Lower leg skin (tissue), 4 donors: ENCODE results near the gene SLC44A2. TPM values are rescaled to one million over a fixed set of nuclear protein-coding genes. Genes with fewer than 3 reads are reported as not detected.

ENCODE experiments used
- DNase-seq, 2 donors: peaks; one replicate each; pipeline ENCODE4 v3.0.0-alpha.2; 2019; ENCODE audit warnings: low spot score in 2 of 2
- H3K4me3 ChIP-seq: fragments of 200-600 bp; sonication (generic); 2 replicates; pipeline ENCODE4 v1.5.1; 2017; ENCODE audit warnings: mild to moderate bottlenecking, low read depth; ENCODE audit not compliant: poor library complexity, severe bottlenecking
- POLR2A ChIP-seq, 2 donors: fragments of 450-650 bp; IDR thresholded peaks; one replicate each; pipeline ENCODE4 v1.6.1; 2016 to 2017; ENCODE audit warnings: antibody characterized with exemption in 2 of 2, mild to moderate bottlenecking in 1 of 2, moderate library complexity in 1 of 2
- WGBS, 2 donors: methylation state at CpG; one replicate each; pipeline ENCODE4 v1.1.5; 2018; 5-methylcytosine and 5-hydroxymethylcytosine counted together
- intact Hi-C: fragments of 100-400 bp; cut with DNase I; formaldehyde crosslinking; loops from one replicate; pipeline ENCODE4 v1.15.0; 2023; ENCODE audit warnings: low total_unique reads
- total RNA-seq, 4 donors: library from RNA; depleted of rRNA; stranded (reverse); fragments of >200 nt; gene quantifications; one replicate each; pipeline ENCODE4 v1.1.0, GENCODE V29; 2016
- TF ChIP-seq, protein P1 (sequence below), 3 donors: fragments of 450-650 bp; IDR thresholded peaks; one replicate each; pipeline ENCODE4 v1.5.1; 2016; ENCODE audit warnings: antibody characterized with exemption in 3 of 3, mild to moderate bottlenecking in 3 of 3, moderate library complexity in 2 of 3

Gene SLC44A2
- 100 to 1,000 TPM; 100 to 180 (median 129) TPM for total RNA-seq

DNA sequence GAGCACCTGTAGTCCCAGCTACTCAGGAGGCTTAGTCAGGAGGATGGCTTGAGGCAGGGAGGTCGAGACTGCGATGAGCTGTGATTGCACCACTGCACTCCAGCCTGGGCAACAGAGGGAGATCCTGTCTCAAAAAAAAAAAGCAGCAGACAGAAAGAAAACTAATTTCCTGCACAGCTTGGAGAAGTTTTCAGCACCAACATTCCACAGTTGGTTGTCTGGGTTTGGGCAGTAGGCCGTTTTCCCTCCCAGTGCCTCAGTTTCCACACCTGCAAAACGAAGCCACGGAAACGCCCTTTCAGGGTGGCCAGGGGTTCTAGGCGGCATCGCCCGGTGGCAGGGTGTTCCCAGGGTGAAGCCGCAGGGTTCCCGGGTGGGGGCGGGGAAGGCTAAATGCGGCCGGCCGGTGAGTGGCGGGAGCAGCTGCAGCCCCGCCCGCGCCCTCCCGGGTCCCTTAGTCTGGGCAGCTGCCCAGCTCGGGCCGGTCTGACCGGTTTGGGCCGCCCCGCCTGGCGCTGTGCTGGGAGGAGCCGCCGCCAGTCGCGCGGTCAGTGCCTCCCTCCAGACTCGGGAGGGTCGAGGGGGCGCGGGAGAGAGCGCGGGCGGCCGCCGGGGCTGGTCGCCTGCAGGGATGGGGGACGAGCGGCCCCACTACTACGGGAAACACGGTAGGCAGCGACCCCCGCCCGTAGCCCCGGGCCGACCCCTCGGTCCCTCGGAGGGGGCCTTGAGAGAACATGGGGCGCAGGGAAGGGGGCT is at the start of gene SLC44A2:
SLC44A2 (plus strand) TSS at position 551 of the 759 bp plus-strand sequence; CDS start at position 632, 81 bp downstream.
- 18 to 24% methylated on average over 27 to 43 of the region's 53 CpGs for WGBS, 2 donors
- intact Hi-C loops: no loop called here

DNA sequence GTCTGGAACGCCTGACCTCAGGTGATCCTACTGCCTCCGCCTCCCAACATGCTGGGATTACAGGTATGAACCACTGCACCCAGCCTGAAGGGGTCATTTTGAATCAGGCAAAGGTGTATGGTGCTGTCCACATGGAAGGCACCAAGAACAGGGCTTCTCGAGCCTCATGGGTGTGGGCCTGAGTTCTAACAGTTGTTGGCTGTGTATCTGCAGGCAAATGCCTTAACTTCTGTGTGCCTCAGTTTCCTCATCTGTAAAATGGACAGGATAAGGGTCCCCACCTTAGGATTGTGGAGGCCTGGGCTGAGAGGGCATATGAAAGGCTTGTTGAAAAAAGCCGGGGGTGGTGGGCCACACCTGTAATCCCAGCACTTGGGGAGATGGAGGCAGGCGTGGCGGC is 47.4 kb upstream of the SLC44A2 start:
- TF ChIP-seq, protein P1, sequence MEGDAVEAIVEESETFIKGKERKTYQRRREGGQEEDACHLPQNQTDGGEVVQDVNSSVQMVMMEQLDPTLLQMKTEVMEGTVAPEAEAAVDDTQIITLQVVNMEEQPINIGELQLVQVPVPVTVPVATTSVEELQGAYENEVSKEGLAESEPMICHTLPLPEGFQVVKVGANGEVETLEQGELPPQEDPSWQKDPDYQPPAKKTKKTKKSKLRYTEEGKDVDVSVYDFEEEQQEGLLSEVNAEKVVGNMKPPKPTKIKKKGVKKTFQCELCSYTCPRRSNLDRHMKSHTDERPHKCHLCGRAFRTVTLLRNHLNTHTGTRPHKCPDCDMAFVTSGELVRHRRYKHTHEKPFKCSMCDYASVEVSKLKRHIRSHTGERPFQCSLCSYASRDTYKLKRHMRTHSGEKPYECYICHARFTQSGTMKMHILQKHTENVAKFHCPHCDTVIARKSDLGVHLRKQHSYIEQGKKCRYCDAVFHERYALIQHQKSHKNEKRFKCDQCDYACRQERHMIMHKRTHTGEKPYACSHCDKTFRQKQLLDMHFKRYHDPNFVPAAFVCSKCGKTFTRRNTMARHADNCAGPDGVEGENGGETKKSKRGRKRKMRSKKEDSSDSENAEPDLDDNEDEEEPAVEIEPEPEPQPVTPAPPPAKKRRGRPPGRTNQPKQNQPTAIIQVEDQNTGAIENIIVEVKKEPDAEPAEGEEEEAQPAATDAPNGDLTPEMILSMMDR (IDR thresholded peaks at IDR 0.05): no peak
- no peak for TF ChIP-seq POLR2A (IDR thresholded peaks at IDR 0.05)
- no peak for DNase-seq
- 95% methylated on average over 6 of the region's 6 CpGs for WGBS, 2 donors
- intact Hi-C loops: no loop called here
- H3K4me3 ChIP-seq: no peak overlapping the region

More for the DNA sequence above, at the start of gene SLC44A2:
- no peak within 1 kb of the TSS for H3K4me3 ChIP-seq
- TF ChIP-seq, protein P1 (IDR thresholded peaks at IDR 0.05): no peak
- TF ChIP-seq POLR2A (IDR thresholded peaks at IDR 0.05): no peak
- DNase-seq: peak in 1 of 2 donors; percentile 94

DNA sequence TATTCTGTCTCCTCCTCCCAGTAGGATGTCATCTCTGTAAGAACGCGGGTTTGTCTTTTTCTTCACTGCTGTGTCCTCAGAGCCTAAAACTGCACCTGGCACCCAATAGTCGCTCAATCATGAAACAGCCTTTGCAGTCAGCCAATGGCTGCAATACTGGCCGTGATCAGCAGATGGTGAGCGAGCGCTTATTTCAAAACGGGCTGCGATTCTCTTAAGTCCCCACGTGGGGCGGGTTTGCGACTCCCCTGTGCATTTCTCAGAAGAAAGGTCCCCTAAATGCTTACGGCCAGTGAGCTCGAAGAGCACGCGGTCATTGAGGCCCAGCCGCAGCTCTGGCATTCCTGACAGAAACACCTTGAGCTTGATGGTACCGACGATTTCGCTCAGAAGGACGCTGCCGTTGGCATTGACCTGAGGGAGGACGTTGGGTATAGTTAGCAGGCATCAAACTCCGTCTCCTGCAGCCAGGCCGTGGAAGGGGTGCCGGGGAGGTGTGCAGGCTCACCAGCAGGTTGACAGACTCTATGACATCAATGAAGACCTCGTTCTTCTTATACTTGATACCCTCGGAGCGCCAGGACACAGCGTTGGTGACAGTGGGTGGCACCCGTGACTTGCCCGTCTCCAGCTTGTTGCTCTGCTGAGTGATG is 44.2 kb upstream of the SLC44A2 start:
- DNase-seq: peak; percentile 89 to 97
- no peak overlapping the region for H3K4me3 ChIP-seq
- 25% methylated on average over 31 of the region's 31 CpGs for WGBS, 2 donors
- intact Hi-C loops: loop anchor here (5.0 kb wide), 1 partner anchor 116 kb away; no protein-coding TSS in a partner anchor
- TF ChIP-seq POLR2A (IDR thresholded peaks at IDR 0.05): no peak
- TF ChIP-seq, protein P1 (IDR thresholded peaks at IDR 0.05): peak in 2 of 3 donors; percentile 90 to 98

DNA sequence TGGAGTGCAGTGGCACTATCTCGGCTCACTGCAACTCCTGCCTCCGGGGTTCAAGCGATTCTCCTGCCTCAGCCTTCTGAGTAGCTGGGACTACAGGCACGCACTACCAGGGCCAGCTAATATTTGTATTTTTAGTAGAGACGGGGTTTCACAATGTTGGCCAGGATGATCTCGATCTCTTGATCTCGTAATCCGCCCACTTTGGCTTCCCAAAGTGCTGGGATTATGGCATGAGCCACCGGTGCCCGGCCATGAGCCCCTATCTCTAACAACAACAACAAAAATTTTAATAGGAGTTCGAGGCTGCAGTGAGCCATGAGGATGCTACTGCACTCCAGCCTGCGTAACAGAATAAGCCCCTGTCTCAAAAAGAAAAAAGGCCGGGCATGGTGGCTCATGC is 43.3 kb upstream of the SLC44A2 start:
- TF ChIP-seq, protein P1 (IDR thresholded peaks at IDR 0.05): no peak
- no peak for TF ChIP-seq POLR2A (IDR thresholded peaks at IDR 0.05)
- 77 to 85% methylated on average over 13 of the region's 13 CpGs for WGBS, 2 donors
- no peak for DNase-seq
- H3K4me3 ChIP-seq: no peak overlapping the region
- intact Hi-C loops: loop anchor here (2.0 to 5.0 kb wide), 2 partner anchors 63 to 115 kb away; no protein-coding TSS in a partner anchor

DNA sequence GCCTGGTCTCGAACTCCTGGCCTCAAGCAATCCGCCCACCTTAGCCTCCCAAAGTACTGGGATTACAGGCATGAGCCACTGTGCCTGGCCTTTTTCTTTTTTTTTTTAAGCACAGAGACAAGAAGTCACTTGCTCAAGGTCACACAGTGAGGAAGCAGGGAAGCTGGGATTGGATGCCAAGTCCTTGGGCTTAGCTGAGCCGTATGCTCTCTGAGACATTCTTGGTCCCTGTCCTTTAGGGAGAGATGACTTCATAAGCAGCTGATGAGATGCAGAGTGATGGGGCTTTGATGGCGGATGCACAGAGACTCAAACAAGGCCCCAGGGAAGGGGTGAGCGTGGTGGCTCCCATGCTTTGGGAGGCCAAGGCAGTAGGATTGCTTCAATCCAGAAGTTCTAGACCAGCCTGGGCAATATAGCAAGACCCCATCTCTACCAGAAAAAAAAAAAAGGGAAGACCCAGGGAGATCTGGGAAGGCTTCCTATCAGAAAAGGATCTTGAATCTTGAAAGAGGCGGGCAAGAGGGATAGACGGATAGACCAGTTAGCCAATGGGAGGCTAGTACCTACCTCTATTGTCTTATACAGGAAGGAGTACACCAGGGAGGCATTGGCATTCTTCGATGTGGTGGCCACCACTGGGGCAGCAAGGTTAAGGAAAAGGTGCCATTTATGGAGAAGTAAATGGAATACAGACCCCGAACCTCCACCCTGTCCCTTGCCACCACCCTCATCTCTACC is 42.1 kb upstream of the SLC44A2 start:
- no peak overlapping the region for H3K4me3 ChIP-seq
- DNase-seq: no peak
- 84% methylated on average over 9 of the region's 9 CpGs for WGBS, 2 donors
- intact Hi-C loops: loop anchor here (2.0 to 5.0 kb wide), 2 partner anchors 62 to 114 kb away; no protein-coding TSS in a partner anchor
- TF ChIP-seq, protein P1 (IDR thresholded peaks at IDR 0.05): no peak
- no peak for TF ChIP-seq POLR2A (IDR thresholded peaks at IDR 0.05)
